ENCODE data around the gene G0S2. TPM values are rescaled to one million over a fixed set of nuclear protein-coding genes. Genes with fewer than 3 reads are reported as not detected.
A peak's percentile ranks its signal among the peaks of the same experiment; 100 is the strongest.

Gene G0S2
- total and polyA plus RNA-seq, 3 experiments from 2014 or later: 3.8 to 4.5 TPM; not detected in 1

DNA sequence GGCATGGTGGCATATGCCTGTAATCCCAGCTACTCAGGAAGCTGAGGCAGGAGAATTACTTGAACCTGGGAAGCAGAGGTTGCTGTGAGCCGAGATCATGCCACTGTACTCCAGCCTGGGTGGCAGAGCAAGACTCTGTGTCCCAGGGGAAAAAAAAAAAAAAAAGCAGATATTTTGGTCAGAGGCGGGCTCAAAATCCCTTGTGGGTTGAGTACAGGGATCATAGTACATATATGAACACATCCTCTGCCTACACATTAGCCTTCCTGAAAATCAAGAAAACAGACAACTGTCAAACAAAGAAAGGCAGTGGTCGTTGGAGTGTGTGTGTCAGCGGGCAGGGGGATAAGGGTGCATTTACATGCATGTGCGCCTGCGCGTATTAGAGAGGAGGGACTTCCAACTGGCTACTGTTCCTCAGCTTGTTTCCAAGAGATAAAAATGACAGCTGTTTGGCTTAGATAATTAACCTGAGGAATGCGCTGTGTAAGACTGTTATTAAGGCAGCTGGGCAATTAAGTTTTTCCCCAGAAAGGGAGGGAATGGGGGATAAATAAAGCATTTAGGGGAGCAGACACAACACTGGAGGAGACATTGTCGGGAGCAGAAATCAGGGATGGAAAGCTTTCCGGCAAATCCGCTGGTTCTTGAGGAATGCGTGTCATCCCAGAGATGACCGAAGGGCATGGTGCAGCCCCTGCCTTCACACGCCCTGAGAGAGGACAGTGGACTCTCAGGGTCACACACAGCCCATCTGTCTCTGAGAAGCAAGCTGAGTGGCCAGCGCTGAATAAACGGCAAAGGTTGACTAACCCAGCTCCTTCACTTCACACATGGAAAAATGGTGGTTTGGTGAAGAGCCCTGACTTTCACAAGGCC lies 29.4 kb upstream of the G0S2 start:
- no peak overlapping the region for H3K27ac Mint-ChIP-seq
- H3K4me1 Mint-ChIP-seq: peaks cover 0 to 7% (median 5%) of the 10 kb centered on the region in 3 donors
- H3K36me3 Mint-ChIP-seq: no peaks in the 10 kb centered on the region

DNA sequence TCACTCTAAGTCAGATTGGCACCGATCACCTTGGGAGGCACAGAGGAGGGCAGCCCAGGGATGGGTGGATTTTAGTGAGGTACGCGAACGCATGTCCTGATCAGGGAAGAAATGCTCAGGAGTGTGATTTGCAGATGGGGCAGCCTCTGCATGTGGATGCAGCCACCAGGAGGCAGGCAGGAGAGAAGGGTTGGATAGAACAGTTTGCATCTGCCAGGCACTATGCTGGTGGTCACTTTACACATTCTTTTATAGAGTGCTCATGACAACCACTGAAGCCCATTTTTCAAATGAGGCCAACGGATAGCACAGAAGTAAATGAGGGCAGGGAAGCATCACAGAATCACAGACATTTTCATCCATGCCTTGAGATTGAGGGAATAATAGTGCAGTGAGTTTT lies 28.7 kb upstream of the G0S2 start:
- Mint-ChIP-seq H3K27ac (no peak overlapping the region), H3K4me3 (no peak overlapping the region), H3K36me3 (no peaks in the 10 kb centered on the region), H3K27me3 (peaks cover 0 to 2% of the 10 kb centered on the region in 2 donors), H3K4me1 (peaks cover 3 to 14% (median 10%) of the 10 kb centered on the region in 3 donors), H3K9me3 (no peaks in the 10 kb centered on the region)
- ChIA-PET POLR2A (no interaction called here), CTCF (interaction anchor here (1.0 kb wide), 1 partner anchor 15 kb away, joined by 3 read pairs; no protein-coding TSS in a partner anchor)
- no peak overlapping the region for H3K4me3 ChIP-seq (ENCODE audit: low read length)
- no peak overlapping the region for H3K27ac ChIP-seq (ENCODE audit: low read depth, low read length)
- no peaks in the 10 kb centered on the region for H3K36me3 ChIP-seq (ENCODE audit: insufficient read depth, low read length)
- H3K27me3 ChIP-seq (ENCODE audit: insufficient read depth, low read length, poor library complexity, severe bottlenecking): no peaks in the 10 kb centered on the region
- DNase-seq: no peak
- H3K9me3 ChIP-seq (ENCODE audit: low read length): no peaks in the 10 kb centered on the region
- no peaks in the 10 kb centered on the region for H3K4me1 ChIP-seq (ENCODE audit: insufficient read depth, low read length)

More for the DNA sequence above, 29.4 kb upstream of the G0S2 start:
- POLR2A ChIA-PET: no interaction called here
- Histone ChIP-seq H3K36me3 (ENCODE audit: insufficient read depth, low read length) (no peaks in the 10 kb centered on the region), H3K9me3 (ENCODE audit: low read length) (no peaks in the 10 kb centered on the region), H3K27ac (ENCODE audit: low read depth, low read length) (no peak overlapping the region), H3K27me3 (ENCODE audit: insufficient read depth, low read length, poor library complexity, severe bottlenecking) (no peaks in the 10 kb centered on the region), H3K4me3 (ENCODE audit: low read length) (no peak overlapping the region), H3K4me1 (ENCODE audit: insufficient read depth, low read length) (no peaks in the 10 kb centered on the region)
- no peak overlapping the region for H3K4me3 Mint-ChIP-seq
- no peaks in the 10 kb centered on the region for H3K9me3 Mint-ChIP-seq
- H3K27me3 Mint-ChIP-seq: peaks cover 0 to 2% of the 10 kb centered on the region in 2 donors
- no peak for DNase-seq
- CTCF ChIA-PET: interaction anchor here (1.0 kb wide), 1 partner anchor 14 kb away, joined by 3 read pairs; no protein-coding TSS in a partner anchor

- H3K27me3 Mint-ChIP-seq: peaks cover 0 to 2% of the 10 kb centered on the region in 2 donors
- H3K4me1 Mint-ChIP-seq: peaks cover 3 to 18% (median 11%) of the 10 kb centered on the region in 3 donors
- ChIA-PET POLR2A (no interaction called here), CTCF (no interaction called here)
- Histone ChIP-seq H3K9me3 (ENCODE audit: low read length) (no peaks in the 10 kb centered on the region), H3K4me1 (ENCODE audit: insufficient read depth, low read length) (no peaks in the 10 kb centered on the region), H3K4me3 (ENCODE audit: low read length) (no peak overlapping the region), H3K27me3 (ENCODE audit: insufficient read depth, low read length, poor library complexity, severe bottlenecking) (no peaks in the 10 kb centered on the region), H3K27ac (ENCODE audit: low read depth, low read length) (peak overlapping the region; percentile 24), H3K36me3 (ENCODE audit: insufficient read depth, low read length) (no peaks in the 10 kb centered on the region)
- no peak for DNase-seq
- H3K4me3 Mint-ChIP-seq: no peak overlapping the region
- H3K36me3 Mint-ChIP-seq: no peaks in the 10 kb centered on the region
- peak overlapping the region in 1 of 8 donors; percentile 47 for H3K27ac Mint-ChIP-seq
- no peaks in the 10 kb centered on the region for H3K9me3 Mint-ChIP-seq
These were observed 28.1 kb upstream of the G0S2 start for GRCh38 chr1:209647156-209647555.

- Histone ChIP-seq H3K9me3 (ENCODE audit: low read length) (no peaks in the 10 kb centered on the region), H3K27ac (ENCODE audit: low read depth, low read length) (no peak overlapping the region), H3K27me3 (ENCODE audit: insufficient read depth, low read length, poor library complexity, severe bottlenecking) (no peaks in the 10 kb centered on the region), H3K4me1 (ENCODE audit: insufficient read depth, low read length) (peaks cover 2% of the 10 kb centered on the region), H3K4me3 (ENCODE audit: low read length) (no peak overlapping the region), H3K36me3 (ENCODE audit: insufficient read depth, low read length) (no peaks in the 10 kb centered on the region)
- H3K4me1 Mint-ChIP-seq: peaks cover 3 to 18% (median 11%) of the 10 kb centered on the region in 3 donors
- H3K27me3 Mint-ChIP-seq: peaks cover 0 to 2% of the 10 kb centered on the region in 2 donors
- ChIA-PET CTCF (interaction anchor here (0.9 to 1.3 kb wide), 2 partner anchors 21 to 41 kb away, joined by 3 read pairs; no protein-coding TSS in a partner anchor), POLR2A (no interaction called here)
- no peaks in the 10 kb centered on the region for H3K9me3 Mint-ChIP-seq
- no peaks in the 10 kb centered on the region for H3K36me3 Mint-ChIP-seq
- DNase-seq: no peak
- no peak overlapping the region for H3K27ac Mint-ChIP-seq
- H3K4me3 Mint-ChIP-seq: no peak overlapping the region
These were observed 26.9 kb upstream of the G0S2 start for GRCh38 chr1:209648346-209648745.

DNA sequence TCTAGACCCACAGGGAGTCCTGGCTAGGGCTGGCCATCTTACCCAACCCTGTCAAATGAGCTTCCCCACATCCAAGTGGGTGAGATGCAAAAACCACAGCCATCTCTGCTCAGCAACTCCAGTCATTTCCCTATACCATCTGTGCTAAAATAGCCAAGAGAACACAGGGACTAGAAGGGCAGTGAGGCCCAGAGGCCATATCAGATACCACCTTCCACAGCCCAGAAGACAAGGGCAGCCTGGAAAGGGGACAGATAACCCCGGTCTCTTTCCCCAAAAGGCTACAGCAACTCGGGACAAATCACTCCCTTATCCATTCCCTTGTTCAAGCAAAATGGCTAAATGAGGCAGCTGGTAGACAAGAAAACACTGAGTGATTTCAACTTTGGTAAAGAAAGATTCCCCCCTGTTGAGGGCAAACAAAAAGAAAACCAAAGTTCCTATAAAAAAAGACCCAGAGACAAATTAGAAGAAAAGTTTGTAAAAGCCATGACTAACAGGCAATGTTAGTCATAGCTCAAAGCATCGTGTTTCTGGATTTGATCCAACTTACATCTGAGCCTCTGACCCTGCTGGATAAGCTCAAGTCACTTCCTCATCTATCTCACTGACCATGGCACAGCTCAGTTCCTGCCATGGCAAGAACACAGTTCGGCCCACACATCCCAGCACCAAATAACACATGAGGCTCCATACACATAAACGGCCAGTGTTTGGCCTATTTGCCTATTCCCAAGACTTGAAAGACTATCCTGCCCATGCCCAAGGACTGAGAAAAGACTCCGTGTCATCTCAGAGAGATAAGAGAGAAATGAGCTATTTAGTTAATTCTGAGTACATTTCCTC lies 26.1 kb upstream of the G0S2 start:
- Mint-ChIP-seq H3K4me3 (no peak overlapping the region), H3K27ac (peak overlapping the region in 1 of 8 donors; percentile 35), H3K4me1 (peaks cover 3 to 18% (median 11%) of the 10 kb centered on the region in 3 donors), H3K9me3 (no peaks in the 10 kb centered on the region), H3K27me3 (peaks cover 0 to 2% of the 10 kb centered on the region in 2 donors), H3K36me3 (no peaks in the 10 kb centered on the region)
- POLR2A ChIA-PET: no interaction called here
- Histone ChIP-seq H3K36me3 (ENCODE audit: insufficient read depth, low read length) (no peaks in the 10 kb centered on the region), H3K9me3 (ENCODE audit: low read length) (no peaks in the 10 kb centered on the region), H3K4me3 (ENCODE audit: low read length) (no peak overlapping the region), H3K27me3 (ENCODE audit: insufficient read depth, low read length, poor library complexity, severe bottlenecking) (no peaks in the 10 kb centered on the region), H3K27ac (ENCODE audit: low read depth, low read length) (peak overlapping the region; percentile 6), H3K4me1 (ENCODE audit: insufficient read depth, low read length) (peaks cover 4% of the 10 kb centered on the region)
- DNase-seq: no peak
- CTCF ChIA-PET: interaction anchor here (0.6 to 1.5 kb wide), 6 partner anchors 22 to 716 kb away, joined by 3 to 5 read pairs (median 3); no protein-coding TSS in a partner anchor

DNA sequence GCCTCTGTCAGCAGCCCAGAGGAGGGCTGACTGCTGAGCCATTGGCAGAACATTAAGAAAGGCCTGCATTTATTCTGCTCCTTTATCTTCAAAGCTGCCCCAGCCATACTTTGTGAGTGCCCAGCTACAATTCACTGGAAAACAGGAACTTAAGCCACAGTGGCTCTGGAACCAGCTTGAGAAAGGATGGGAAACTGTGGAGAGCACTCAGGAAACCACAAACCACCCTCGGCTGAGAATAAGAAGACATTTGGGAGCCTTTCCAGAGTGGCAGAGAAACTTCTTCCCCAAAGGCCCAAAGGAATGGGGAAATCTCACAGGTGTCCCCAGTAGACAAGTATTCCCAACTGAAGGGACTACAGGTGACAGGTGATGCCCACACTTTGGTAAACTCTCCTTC lies 24.8 kb upstream of the G0S2 start:
- no peak for DNase-seq
- H3K4me3 ChIP-seq (ENCODE audit: low read length): no peak overlapping the region
- H3K9me3 ChIP-seq (ENCODE audit: low read length): no peaks in the 10 kb centered on the region
- Mint-ChIP-seq H3K27me3 (peaks cover 0 to 2% of the 10 kb centered on the region in 2 donors), H3K36me3 (no peaks in the 10 kb centered on the region), H3K4me3 (no peak overlapping the region), H3K4me1 (peaks cover 3 to 18% (median 11%) of the 10 kb centered on the region in 3 donors), H3K27ac (peak overlapping the region in 1 of 8 donors; percentile 40), H3K9me3 (no peaks in the 10 kb centered on the region)
- no peaks in the 10 kb centered on the region for H3K36me3 ChIP-seq (ENCODE audit: insufficient read depth, low read length)
- peaks cover 4% of the 10 kb centered on the region for H3K4me1 ChIP-seq (ENCODE audit: insufficient read depth, low read length)
- ChIA-PET POLR2A (no interaction called here), CTCF (interaction anchor here (1.2 to 1.5 kb wide), 2 partner anchors 23 to 81 kb away, joined by 3 to 4 read pairs; no protein-coding TSS in a partner anchor)
- H3K27ac ChIP-seq (ENCODE audit: low read depth, low read length): no peak overlapping the region
- H3K27me3 ChIP-seq (ENCODE audit: insufficient read depth, low read length, poor library complexity, severe bottlenecking): no peaks in the 10 kb centered on the region

DNA sequence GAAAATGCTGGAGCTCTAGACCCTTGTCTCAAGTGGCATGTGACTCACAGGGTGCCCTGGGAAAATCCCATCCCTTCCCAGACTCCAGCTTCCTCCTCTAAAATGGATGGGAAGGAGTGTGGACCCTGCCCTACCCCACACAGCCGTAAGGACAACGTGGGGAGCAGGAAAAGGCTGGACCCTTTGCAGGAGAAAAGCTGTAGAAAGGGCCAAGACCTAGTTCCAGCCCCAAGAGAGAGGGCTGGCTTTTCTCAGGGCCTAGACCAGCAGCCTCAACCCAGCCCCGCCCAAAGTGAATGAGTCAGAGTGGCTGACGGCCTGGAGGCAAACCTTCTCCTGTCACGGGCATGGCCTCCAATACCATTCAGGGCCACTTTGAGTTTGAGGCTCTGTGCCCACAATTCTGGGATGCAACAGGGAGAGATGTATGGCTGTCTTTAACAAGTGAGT lies 24.0 kb upstream of the G0S2 start:
- H3K36me3 Mint-ChIP-seq: no peaks in the 10 kb centered on the region
- POLR2A ChIA-PET: no interaction called here
- no peaks in the 10 kb centered on the region for H3K36me3 ChIP-seq (ENCODE audit: insufficient read depth, low read length)
- H3K27ac ChIP-seq (ENCODE audit: low read depth, low read length): no peak overlapping the region
- H3K27me3 ChIP-seq (ENCODE audit: insufficient read depth, low read length, poor library complexity, severe bottlenecking): no peaks in the 10 kb centered on the region
- CTCF ChIA-PET: no interaction called here
- no peaks in the 10 kb centered on the region for H3K9me3 ChIP-seq (ENCODE audit: low read length)
- no peak overlapping the region for H3K4me3 Mint-ChIP-seq
- no peak for DNase-seq
- H3K4me3 ChIP-seq (ENCODE audit: low read length): no peak overlapping the region
- H3K27me3 Mint-ChIP-seq: peaks cover 0 to 3% of the 10 kb centered on the region in 2 donors
- no peaks in the 10 kb centered on the region for H3K9me3 Mint-ChIP-seq
- peaks cover 3 to 18% (median 11%) of the 10 kb centered on the region in 3 donors for H3K4me1 Mint-ChIP-seq
- peak overlapping the region in 3 of 8 donors; percentile 61 to 79 (median 63) for H3K27ac Mint-ChIP-seq
- H3K4me1 ChIP-seq (ENCODE audit: insufficient read depth, low read length): peaks cover 4% of the 10 kb centered on the region
